Anterior cingulate cortex (tissue), 58 donors: ENCODE measurements around the gene IFNAR1.

Experiments used
- DNase-seq, 58 donors: peaks; one replicate each; lab custom pipeline; 2025; lab: John Stamatoyannopoulos, UW

The IFNAR1 gene

DNA sequence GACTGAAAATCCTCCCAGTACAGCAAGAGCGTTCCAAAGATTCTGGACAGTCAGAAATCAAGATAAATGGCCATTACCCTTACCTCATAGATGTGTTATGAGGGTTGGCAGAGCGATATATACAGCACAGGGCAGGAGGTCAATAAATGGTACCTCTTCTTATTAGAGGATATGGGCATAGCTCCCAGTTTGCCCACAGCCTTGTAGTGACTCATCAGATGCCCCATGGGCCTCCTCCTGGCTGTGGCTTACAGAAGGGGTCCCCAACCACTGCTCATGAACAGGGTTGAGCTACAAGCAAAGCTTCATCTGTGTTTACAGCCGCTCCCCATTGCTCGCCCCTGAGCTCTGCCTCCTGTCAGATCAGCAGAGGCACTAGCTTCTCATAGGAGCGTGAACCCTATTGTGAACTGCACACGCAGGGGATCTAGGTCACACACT lies 71.1 kb downstream of the IFNAR1 start:
- no peak for DNase-seq

DNA sequence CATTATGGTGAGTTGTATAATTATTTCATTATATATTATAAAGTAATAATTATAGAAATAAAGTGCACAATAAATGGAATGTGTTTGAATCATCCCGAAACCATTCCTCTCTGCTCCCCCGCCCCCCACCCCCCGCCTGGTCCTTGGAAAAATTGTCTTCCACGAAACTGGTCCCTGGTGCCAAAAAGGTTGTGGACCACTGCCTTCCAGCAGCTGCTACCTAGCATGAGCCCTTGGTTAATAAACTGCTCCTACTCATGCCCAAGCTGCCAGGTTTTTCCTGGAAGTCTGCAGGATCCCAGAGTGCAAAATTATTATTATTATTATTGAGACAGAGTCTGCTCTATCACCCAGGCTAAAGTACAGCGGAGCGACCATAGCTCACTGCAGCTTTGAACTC lies 71.7 kb downstream of the IFNAR1 start:
- DNase-seq = no peak

DNA sequence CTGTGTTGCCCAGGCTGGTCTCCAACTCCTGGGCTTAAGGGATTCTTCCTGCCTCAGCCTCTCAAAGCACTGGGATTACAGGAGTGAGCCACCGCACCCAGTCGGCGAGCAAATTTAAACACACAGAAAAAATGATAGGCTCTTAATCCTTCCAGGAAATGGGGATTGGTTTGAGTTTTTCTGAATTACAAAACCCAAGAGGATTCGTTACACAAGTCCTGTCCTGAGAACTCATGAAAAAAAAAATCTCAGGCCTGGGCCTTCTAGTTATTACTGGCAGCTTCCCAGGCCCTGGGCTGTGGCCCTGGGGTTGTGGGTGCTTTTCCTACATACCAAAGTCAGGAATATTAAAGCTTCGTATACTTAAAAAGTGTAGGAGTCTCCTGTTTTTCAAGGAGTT lies 72.2 kb downstream of the IFNAR1 start:
- no peak for DNase-seq

DNA sequence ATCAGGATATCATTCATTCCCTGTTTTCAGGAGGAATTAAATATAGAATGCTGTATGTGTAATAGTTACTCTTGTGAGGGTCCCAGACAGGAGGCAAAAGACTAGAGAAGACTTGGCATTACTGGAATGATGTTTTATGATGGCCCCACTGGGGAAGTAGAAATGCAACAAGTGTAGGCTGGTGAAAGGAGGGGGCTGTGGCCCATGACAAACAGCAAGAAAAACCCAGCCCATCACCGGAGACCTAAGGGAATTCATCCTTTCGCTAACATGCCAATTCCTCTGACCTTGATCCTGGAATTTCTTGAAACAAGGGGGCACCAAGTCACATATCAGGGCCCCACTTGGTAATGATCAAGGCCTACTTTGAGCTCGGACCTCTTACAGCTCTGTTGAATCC lies 72.9 kb downstream of the IFNAR1 start:
- no peak for DNase-seq

DNA sequence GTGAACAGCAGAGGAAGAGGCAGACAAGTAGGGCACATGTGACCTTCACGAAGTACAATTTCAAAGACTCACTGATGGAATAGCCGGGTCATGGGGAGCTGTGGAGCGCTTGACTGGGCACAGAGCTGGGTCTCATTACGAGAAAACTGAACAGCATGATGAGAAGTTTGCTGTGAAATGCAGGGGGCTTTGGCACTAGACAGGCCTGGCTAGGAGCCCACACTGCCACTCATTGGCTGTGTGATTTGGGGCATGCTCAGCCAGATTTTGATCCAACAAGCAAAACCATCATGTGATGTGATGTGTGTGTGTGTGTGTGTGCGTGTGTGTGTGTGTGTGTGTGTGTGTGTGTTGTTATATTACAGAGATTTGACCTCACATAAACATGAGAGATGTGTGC lies 73.6 kb downstream of the IFNAR1 start:
- DNase-seq = no peak

DNA sequence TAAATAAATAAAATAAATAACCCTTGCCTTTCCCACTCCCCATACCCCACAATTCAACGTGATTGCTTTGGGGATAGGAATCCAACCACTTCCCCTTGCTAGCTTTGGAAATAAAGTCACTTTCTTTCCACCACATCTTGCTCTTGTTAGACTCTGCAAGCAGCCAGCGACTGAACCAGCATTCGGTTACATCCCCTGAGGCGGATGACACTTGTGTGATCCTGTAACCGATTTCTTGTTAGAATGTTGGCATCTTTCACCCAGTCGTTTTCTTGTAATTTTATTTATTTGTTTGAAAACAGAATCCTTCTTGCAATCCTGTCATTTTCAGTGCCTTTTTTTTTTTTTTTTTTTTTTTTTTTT lies 76.8 kb downstream of the IFNAR1 start:
- DNase-seq = peak in 2 of 58 donors; percentile 4 to 14

DNA sequence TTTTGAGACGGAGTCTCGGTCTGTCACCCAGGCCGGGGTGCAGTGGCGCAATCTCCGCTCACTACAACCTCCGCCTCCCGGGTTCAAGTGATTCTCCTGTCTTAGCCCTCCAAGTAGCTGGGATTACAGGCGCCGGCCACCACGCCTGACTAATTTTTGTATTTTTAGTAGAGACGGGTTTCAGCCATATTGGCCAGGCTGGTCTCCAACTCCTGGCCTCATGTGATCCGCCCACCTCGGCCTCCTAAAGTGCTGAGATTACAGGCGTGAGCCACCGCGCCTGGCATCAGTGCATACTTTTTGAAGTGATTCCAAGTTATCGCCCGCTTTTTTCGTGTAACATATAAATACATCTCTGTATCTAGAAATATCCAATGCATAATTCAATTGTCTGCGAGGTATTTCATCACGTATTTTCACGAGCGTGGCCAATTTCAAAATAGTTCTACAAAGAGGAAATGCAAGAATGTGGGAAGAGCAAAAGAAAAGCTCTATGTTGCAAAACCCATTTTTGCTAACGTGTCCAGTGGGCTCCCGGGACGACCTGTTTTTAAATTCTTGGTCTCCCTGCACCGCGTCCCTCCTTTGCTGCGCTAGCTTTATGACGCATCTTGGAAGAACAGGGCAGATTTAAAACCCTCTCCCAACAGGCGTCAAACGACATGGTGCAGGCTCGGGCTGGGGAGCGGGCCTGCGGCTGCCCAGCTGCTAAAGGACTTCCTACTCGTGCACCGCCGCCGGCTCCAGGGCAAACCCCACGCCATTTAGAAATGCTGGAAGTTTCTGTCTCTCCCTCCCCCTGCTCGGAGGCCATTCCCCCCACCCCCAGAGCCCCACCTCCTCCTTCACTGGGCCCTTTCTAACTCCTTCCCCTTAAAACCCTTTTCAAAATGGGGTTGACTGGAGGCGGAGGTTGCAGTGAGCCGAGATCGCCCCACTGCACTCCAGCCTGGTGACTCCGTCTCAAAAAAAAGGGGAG lies 77.5 kb downstream of the IFNAR1 start:
- peak in 44 of 58 donors; percentile 10 to 64 (median 31) for DNase-seq

DNA sequence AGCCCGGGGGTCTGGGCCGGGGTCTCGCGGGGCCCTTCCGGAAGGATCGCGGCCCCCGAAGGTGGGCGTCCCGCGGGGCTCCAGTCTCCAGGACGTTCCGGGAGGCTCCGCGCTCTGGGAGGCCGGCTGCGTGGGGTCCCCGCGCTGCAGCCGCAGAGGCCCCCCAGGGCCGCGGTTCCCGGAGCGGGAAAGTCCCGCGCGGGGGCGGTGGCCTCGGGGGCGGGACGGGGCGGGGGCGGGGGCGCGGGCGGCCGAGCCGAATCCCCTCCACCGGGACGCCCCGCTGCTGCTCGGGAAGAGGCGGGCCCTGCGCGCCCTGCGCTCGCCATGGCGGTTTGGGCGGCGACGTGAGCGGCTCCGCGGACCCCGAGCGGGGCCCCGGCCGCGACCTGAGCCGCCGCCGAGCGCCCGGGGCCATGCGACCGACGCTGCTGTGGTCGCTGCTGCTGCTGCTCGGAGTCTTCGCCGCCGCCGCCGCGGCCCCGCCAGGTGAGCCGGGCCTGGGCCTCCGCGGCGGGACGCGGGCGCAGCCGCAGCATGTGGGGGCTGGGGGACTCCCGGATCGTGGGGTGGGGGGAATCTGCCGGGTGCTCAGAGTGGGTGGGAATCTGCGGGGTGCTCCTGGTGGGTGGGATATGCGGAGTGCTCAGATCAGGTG lies 78.5 kb downstream of the IFNAR1 start, which contains the start of gene IFNGR2:
Gene IFNGR2, plus strand, starts transcription at position 286 of the 658 bp plus-strand sequence. Its CDS starts 131 bp downstream, at position 417.
- peak in 17 of 58 donors; percentile 10 to 61 (median 33) for DNase-seq

DNA sequence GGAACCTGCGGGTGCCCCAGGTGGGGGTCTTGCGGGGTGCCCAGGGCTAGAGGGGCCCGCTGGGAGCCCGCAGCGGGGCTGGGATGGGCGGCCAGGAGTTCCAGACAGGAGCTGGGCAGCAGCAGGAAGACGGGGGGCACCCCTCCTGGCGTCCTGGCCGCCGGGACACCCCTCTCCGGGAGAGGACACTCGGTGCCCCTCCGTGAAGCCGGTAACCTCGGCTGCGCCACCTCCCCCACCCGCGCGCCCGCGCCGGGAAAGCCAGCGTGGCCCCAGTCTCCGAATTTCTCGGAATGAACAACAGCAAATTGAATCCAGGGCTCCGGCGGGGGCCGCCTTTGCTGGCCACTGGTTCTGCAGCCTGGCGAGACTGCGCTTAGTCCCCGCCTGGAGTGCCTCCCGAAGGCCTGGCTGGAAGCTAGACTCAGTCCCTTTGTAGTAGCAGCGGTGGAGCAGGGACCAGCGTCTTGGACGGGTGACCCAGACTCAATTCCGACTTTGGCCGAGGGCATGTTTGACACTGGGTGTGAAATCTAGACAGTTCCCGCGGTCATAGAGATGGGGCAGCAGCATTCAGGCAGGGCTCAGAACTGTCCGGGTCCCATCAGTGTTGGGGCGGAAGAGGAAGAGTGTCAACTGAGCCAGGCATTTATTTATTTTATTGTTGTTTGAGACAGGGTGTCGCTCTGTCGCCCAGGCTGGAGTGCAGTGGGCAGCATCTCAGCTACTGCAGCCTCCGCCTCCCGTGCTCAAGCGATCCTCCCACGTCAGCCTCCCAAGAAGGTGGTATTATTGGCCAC lies 79.2 kb downstream of the IFNAR1 start:
- DNase-seq = peak in 53 of 58 donors; percentile 13 to 74 (median 44)

DNA sequence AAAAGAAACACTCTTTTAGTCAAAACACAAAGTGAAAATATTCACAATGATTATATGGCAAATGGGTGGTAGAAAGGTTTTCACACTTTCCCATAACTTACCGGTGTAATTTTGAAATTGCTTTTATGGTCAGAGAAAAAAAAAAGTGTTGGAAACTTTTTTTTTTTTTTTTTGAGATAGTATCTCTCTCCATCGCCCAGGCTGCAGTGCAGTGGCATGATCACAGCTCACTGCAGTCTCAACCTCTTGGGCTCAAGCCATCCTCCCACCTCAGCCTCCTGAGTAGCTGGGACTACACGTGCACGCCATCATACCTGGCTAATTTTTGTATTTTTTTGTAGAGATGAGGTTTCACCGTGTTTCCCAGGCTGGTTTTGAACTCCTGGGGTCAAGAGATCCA lies 81.7 kb downstream of the IFNAR1 start:
- no peak for DNase-seq
